ENCODE measurements around the gene C6orf89.
"Not testable (repeated sequence)": the region's sequence is repeated elsewhere in the genome, so short reads cannot be mapped to it uniquely, and the experiment has no call there.

C6orf89 gene

GRCh38 chr6:36924778-36925374 is 39.1 kb downstream of the C6orf89 start:
- no peak for DNase-seq

- no peak for DNase-seq
These were observed 40.1 kb downstream of the C6orf89 start for GRCh38 chr6:36925809-36926208.

DNA sequence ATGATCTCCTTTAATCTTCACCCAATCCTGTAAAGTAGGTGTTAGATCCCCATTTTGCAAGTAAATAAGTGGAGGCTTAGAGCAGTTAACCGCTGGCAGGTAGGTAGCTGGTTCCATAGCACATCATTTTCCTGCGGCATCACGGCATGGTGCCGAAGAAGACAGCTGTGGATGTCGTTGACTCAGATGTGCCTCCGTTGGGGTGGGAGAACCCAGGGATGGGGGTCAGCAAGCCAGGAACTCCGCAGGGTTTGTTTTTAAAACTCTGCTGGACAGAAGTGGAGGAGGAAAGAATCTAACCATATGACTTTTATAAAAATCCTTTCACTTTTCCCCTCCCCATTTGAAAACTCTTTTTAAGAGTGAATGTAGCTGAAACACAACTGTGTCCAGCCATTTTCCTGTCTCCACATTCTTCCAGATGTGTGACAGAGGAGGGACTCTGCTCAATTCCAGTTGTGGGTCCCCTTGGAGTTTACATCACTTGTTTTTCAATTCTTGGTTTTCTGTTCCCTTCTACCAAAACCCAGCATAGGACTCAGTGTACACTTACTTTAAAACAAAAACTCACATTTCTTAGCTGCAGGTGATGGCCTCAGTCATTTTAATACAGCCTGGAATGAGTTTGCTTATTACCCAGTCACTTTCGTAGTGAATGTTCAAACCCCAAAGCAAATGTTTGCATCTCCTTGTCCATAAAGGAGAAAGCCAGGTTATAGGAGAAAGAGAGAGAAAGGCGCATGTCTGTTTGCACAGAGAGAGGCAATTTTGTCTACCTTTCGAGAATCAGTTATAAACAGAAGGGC is 41.2 kb downstream of the C6orf89 start:
- DNase-seq = no peak

- DNase-seq = no peak
These were observed 42.2 kb downstream of the C6orf89 start for GRCh38 chr6:36927691-36928546.

DNA sequence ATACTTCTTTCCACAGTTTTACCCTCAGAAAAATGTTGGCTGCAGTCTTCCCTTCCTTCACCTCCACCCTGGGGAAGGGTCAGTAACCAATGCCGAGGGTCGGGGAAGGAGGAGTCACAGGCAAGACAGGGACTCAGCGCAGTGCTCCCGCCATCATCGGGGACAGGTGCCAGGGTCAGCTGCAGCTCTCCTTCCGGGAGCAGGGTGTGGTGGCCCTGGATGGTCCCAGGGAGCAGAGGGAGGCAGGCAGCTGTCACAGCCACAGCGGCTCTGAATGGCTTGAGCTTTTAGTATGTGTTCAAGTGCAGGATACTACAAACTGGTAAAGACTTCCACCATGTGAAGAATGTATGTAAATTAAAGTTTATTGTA is 42.8 kb downstream of the C6orf89 start:
- DNase-seq = no peak

DNA sequence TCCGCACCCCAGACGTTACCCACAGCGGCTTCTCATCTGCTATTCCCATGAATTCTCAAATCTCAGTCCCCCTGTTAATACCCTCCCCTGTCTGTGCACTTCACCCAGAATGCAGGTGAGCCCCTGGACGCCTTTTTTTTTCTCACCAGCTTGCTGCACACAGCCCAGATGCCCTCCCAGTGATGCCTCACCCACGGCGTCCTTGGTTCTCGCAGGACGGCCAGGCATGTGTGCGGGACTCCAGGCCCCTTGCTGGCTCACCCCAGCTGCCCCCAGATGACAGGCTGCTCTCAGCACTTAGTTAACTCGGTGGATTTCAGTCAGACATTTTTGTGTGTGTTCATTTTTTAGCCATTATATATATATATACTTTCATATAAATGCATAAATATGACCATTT is 43.4 kb downstream of the C6orf89 start:
- no peak for DNase-seq

DNA sequence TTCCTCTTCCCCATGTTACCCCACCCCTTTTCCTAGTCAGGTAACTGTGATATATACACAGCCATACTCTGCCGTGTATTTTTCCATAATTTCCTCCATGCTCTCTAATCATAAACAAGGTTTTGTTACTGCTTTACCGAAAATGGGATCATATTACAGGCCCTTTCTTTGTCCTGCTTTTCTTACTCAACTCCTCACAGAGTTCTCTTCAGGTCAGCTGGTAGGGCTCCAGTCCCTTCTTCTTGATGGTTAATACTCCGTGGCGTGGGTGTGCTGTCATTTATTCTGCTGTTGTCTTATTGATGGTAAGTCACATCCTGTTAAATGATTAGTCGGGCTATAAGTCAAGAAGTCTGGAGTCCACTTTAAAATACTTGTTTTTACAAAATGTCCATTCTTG is 43.9 kb downstream of the C6orf89 start:
- no peak for DNase-seq

GRCh38 chr6:36930483-36930882 is 44.7 kb downstream of the C6orf89 start:
- DNase-seq = no peak

- no peak for DNase-seq
These were observed 47.4 kb downstream of the C6orf89 start for GRCh38 chr6:36933102-36933501.

- DNase-seq = no peak
These were observed 47.8 kb downstream of the C6orf89 start for GRCh38 chr6:36933519-36933918.

DNA sequence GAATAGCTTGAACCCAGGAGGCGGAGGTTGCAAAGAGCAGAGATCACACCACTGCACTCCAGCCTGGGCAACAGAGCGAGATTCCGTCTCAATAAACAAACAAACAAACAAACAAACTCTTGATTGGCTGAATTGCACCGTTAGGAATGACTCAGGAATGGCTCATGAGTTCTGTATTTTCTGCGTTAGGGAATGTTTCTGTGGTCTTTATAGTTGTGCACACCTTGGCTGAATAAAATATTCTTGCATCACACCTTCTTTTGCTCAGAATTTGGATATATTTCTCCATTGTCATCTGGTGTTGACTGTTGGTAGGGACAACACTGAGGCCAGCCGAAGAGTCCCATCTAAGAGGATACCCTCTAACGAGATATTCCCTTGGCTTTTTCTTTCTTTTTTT is 49.1 kb downstream of the C6orf89 start:
- no peak for DNase-seq

DNA sequence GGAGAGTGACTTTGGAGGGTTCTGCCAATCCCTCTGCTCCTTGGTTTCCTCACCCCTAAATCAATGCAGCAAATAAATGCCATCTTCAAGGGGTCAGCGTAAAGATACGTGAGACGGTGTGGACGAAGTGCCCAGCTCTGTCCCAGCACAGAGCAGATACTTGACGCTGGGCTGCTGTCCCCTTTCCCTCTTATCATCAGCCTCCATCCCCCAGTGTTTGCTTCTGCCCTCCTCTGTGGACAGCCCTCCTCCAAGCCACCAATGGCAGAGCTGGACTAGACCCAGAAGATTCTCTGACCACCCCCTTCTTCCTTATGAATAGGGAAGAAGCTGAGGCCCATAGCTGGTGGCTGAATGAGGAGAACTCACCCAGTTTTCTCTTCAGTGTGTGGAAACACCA is 51.1 kb downstream of the C6orf89 start:
- DNase-seq = no peak

DNA sequence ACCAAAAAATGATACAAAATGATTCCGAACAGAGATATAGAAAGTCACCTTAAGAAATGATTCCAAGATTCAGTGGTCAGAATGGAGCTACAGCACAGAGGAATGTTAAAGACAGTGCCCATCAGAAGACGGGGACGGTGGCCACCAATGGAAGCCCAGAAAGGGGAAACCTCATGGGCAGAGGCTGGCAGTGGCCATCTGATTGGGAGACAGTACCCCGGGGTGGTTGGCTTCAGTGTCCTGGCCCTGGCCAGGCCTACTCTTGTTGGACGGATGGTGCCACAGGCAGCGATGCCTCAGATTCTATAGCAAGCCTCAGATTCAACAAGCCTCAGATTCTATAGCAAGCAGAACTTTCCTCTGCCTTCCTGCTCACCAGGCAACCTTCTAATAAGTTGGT is 52.1 kb downstream of the C6orf89 start:
- DNase-seq = no peak

GRCh38 chr6:36938536-36938935 is 52.8 kb downstream of the C6orf89 start:
- DNase-seq = no peak

DNA sequence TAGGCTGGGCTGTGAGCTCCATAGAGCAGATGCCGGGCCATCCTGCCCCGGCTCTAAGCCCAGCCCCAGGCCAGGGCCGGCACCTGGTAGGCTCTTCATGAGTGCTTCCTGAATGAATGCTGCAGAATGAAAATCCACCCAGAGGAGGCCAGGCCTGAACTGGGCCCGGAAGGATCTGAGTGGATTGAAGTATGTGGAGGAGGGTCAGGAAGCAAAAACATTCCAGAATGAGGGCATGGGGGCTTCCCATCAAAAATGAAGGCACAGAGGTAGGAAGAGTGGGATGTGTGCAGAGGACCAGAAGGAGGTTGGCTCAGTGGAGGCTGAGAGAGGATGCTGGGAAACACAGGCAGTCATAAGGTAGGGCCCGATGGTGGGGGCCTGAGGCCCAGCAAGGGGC is 53.3 kb downstream of the C6orf89 start:
- DNase-seq = not testable (repeated sequence)

- no peak for DNase-seq
These were observed 54.3 kb downstream of the C6orf89 start for GRCh38 chr6:36940027-36940426.

GRCh38 chr6:36941561-36941960 is 55.8 kb downstream of the C6orf89 start:
- not testable (repeated sequence) for DNase-seq

DNA sequence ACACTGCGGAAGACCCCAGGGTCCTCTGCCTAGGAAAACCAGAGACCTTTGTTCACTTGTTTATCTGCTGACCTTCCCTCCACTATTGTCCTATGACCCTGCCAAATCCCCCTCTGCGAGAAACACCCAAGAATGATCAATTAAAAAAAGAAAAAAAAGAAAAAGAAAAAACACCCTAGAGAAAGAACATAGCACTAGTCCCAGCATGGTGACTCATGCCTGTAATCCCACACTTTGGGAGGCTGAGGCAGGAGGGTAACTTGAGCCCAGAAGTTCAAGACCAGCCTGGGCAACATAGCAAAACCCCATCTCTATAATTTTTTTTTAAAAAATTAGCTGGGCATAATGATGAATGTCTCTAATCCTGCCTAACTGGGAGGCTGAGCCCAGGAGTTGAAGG is 56.6 kb downstream of the C6orf89 start:
- DNase-seq = not testable (repeated sequence)

GRCh38 chr6:36944650-36945049 is 58.9 kb downstream of the C6orf89 start:
- no peak for DNase-seq

DNA sequence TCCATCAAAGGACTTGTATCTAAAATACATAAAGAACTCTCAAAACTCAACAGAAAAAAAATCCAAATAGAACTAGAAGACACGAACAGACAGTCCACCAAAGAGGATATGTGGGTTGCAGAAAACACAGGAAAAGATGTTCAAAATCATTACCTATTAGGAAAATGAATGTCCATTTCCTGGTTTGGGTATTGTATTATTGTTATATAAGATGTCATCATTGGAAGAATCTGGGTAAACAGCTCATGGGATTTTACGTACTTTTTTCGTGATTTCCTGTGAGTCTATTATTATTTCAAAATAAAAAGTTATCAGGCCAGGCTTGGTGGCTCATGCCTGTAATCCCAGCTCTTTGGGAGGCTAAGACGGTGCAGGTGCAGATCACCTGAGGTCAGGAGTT is 59.5 kb downstream of the C6orf89 start:
- DNase-seq = no peak

- DNase-seq = no peak
These were observed 60.8 kb downstream of the C6orf89 start for GRCh38 chr6:36946526-36946925.

DNA sequence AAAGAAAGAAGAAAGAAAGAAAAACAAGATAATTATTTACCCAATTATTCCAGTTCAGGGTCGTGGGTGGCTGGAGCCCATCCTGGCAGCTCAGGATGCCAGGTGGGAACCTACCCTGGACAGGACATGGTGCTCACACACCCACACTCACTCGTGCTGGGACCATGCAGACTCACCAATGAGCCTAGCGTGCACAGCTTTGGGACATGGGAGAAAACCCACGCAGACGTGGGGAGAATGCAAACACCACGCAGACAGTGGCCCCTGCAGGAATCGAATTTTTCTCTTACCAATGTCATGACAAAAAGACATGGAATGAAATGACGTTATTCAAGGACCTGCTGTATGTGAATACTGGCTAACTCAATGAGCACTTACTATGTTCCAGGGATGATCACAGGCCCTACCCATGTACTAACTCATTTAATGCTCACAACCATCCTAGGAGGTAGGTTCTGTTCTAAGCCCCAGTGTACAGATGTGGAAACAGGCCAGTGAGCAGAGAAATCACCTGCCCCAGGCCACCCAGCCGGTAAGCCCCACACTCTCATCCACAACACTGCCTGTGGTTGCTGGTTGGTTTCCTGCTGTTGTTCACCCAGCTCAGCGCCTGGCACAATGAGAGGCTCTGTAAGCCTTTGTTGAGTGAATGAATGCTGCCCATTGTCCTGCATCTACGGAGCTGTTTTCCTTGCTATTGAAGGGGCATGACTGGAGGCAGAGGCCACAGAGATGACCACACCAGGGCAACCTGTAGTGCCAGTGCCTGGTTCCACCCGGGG is 62.0 kb downstream of the C6orf89 start:
- no peak for DNase-seq

GRCh38 chr6:36949076-36949475 is 63.3 kb downstream of the C6orf89 start:
- not testable (repeated sequence) for DNase-seq

Measured in NCI-H526 treated with DMSO at 0.1 percent for 48 hours (cell line).